H1 (cell line): Measurements from ENCODE around the gene TMEM269. TPM values are rescaled to one million over a fixed set of nuclear protein-coding genes. Genes with fewer than 3 reads are reported as not detected.

Source experiments
- CTCF ChIA-PET: fragments of 300-600 bp; sonication (Branson Sonifier 250); formaldehyde crosslinking; loops from one replicate; lab custom pipeline; 2021; ENCODE audit not compliant: partially characterized antibody; lab: Charles Lee
- POLR2A ChIA-PET: fragments of 300-600 bp; sonication (Branson Sonifier 250); formaldehyde crosslinking; loops from one replicate; lab custom pipeline; 2021; ENCODE audit warnings: inconsistent platforms; ENCODE audit not compliant: partially characterized antibody; lab: Charles Lee
- DNase-seq, 2 experiments: peaks; one replicate each; pipeline versions ENCODE4 v3.0.0 to v3.0.0-alpha.2; 2010 to 2022; ENCODE audit warnings: low spot score in 2 of 2, low read depth in 1 of 2, mixed read lengths in 1 of 2
- FAIRE-seq: peaks from 2 replicates; lab custom pipeline; 2011; peaks lifted over from hg19 to GRCh38; lab: Jason Lieb, UNC
- H2AFZ ChIP-seq: 2 replicates; pipeline ENCODE4 v1.8.1; 2012; ENCODE audit warnings: low read length, inconsistent platforms
- H2AK5ac ChIP-seq: 2 replicates; pipeline ENCODE4 v1.6.1; 2013; ENCODE audit warnings: low read depth, low read length
- H2BK120ac ChIP-seq: replicated peaks from 2 replicates; pipeline ENCODE3; 2013; ENCODE audit warnings: low read depth, low read length, inconsistent platforms
- H2BK12ac ChIP-seq: 2 replicates; pipeline ENCODE4 v1.6.1; 2013; ENCODE audit warnings: low read depth, low read length
- H2BK15ac ChIP-seq: 2 replicates; pipeline ENCODE4 v1.6.1; 2013; ENCODE audit warnings: low read length
- H2BK20ac ChIP-seq: 2 replicates; pipeline ENCODE4 v1.6.1; 2013; ENCODE audit warnings: low read length
- H2BK5ac ChIP-seq: 2 replicates; pipeline ENCODE4 v1.6.1; 2013; ENCODE audit warnings: low read depth, low read length
- H3K14ac ChIP-seq: 2 replicates; pipeline ENCODE4 v1.6.1; 2013; ENCODE audit warnings: inconsistent platforms; ENCODE audit not compliant: insufficient read length
- H3K18ac ChIP-seq: 2 replicates; pipeline ENCODE4 v1.6.1; 2013; ENCODE audit warnings: low read length; ENCODE audit errors: extremely low read depth
- H3K23ac ChIP-seq: 2 replicates; pipeline ENCODE4 v1.6.1; 2013; ENCODE audit warnings: inconsistent platforms; ENCODE audit not compliant: insufficient read length
- H3K23me2 ChIP-seq: 2 replicates; pipeline ENCODE4 v1.6.1; 2013; ENCODE audit warnings: low read depth, low read length
- H3K27ac ChIP-seq: 2 replicates; pipeline ENCODE4 v1.6.1; 2011; ENCODE audit warnings: low read depth, low read length, inconsistent platforms
- H3K27me3 ChIP-seq, 4 experiments: replicated peaks in 1 of 4; 1 replicate in 1 of 4; 2 replicates in 3 of 4; pipeline versions ENCODE4 v1.6.1 to v1.8.1; 2011 to 2013; ENCODE audit warnings: low read length in 3 of 4, mild to moderate bottlenecking in 3 of 4, inconsistent platforms in 2 of 4, mixed read lengths in 2 of 4, moderate library complexity in 1 of 4; ENCODE audit not compliant: control insufficient read depth in 3 of 4, insufficient read depth in 3 of 4; ENCODE audit errors: extremely low read depth in 1 of 4
- H3K36me3 ChIP-seq, 4 experiments: 2 replicates each; pipeline versions ENCODE4 v1.6.1 to v1.8.1; 2011 to 2013; ENCODE audit warnings: mild to moderate bottlenecking in 4 of 4, low read length in 3 of 4, moderate library complexity in 2 of 4, control low read depth in 1 of 4, inconsistent platforms in 1 of 4; ENCODE audit not compliant: insufficient read depth in 4 of 4, control insufficient read depth in 2 of 4
- H3K4ac ChIP-seq: replicated peaks from 2 replicates; pipeline ENCODE3; 2013; ENCODE audit warnings: low read length, low read depth, mixed read lengths, inconsistent platforms; ENCODE audit not compliant: insufficient read length
- H3K4me1 ChIP-seq, 4 experiments: replicated peaks in 1 of 4; 1 replicate in 1 of 4; 2 replicates in 3 of 4; pipeline versions ENCODE4 v1.6.1 to v1.8.1; 2011 to 2013; ENCODE audit warnings: low read length in 3 of 4, inconsistent platforms in 2 of 4, mixed read lengths in 1 of 4; ENCODE audit not compliant: insufficient read depth in 4 of 4, control insufficient read depth in 3 of 4
- H3K4me2 ChIP-seq, 2 experiments: 2 replicates each; pipeline versions ENCODE4 v1.6.1 to v1.8.1; 2011 to 2013; ENCODE audit warnings: low read depth in 2 of 2, low read length in 2 of 2, control low read depth in 1 of 2, inconsistent platforms in 1 of 2, mild to moderate bottlenecking in 1 of 2; ENCODE audit not compliant: insufficient read depth in 1 of 2
- H3K4me3 ChIP-seq, 4 experiments: fragments of 200-600, 300-600 bp in 1 of 4; sonication (generic), shearing (Covaris generic), sonication (Bioruptor Twin) in 1 of 4; 2 replicates each; pipeline versions ENCODE4 v1.5.1 to v1.8.1; 2011 to 2016; ENCODE audit warnings: low read length in 4 of 4, low read depth in 3 of 4, control low read depth in 2 of 4, inconsistent platforms in 2 of 4, mild to moderate bottlenecking in 2 of 4, mixed read lengths in 1 of 4, moderate library complexity in 1 of 4; ENCODE audit not compliant: insufficient read depth in 2 of 4; ENCODE audit errors: extremely low read depth in 1 of 4
- H3K56ac ChIP-seq: replicated peaks from 2 replicates; pipeline ENCODE3; 2013; ENCODE audit warnings: low read depth, mild to moderate bottlenecking, mixed read lengths, low read length, inconsistent platforms; ENCODE audit not compliant: insufficient read length
- H3K79me1 ChIP-seq: 2 replicates; pipeline ENCODE4 v1.6.1; 2013; ENCODE audit warnings: low read depth, low read length, control low read depth
- H3K79me2 ChIP-seq, 2 experiments: 2 replicates each; pipeline versions ENCODE4 v1.6.1 to v1.8.1; 2012 to 2013; ENCODE audit warnings: low read length in 2 of 2, mild to moderate bottlenecking in 2 of 2, inconsistent platforms in 1 of 2; ENCODE audit not compliant: insufficient read depth in 2 of 2, control insufficient read depth in 1 of 2
- H3K9ac ChIP-seq, 4 experiments: replicated peaks in 1 of 4; 1 replicate in 1 of 4; 2 replicates in 3 of 4; pipeline versions ENCODE4 v1.6.1 to v1.8.1; 2011 to 2013; ENCODE audit warnings: low read depth in 3 of 4, low read length in 3 of 4, control low read depth in 2 of 4, mild to moderate bottlenecking in 2 of 4, moderate library complexity in 2 of 4, inconsistent platforms in 1 of 4; ENCODE audit errors: extremely low read depth in 1 of 4
- H3K9me3 ChIP-seq, 2 experiments: 2 replicates each; pipeline versions ENCODE4 v1.6.1 to v1.8.1; 2012 to 2013; ENCODE audit warnings: mild to moderate bottlenecking in 2 of 2, moderate library complexity in 2 of 2, control low read depth in 1 of 2, inconsistent platforms in 1 of 2, low read depth in 1 of 2, low read length in 1 of 2, mixed read lengths in 1 of 2; ENCODE audit not compliant: insufficient read depth in 2 of 2
- H4K20me1 ChIP-seq, 2 experiments: replicated peaks in 1 of 2; 2 replicates each; pipeline versions ENCODE3 to v1.8.1; 2011 to 2013; ENCODE audit warnings: inconsistent platforms in 2 of 2, low read length in 2 of 2, mild to moderate bottlenecking in 1 of 2; ENCODE audit not compliant: insufficient read depth in 2 of 2, control insufficient read depth in 1 of 2
- H4K5ac ChIP-seq: 2 replicates; pipeline ENCODE4 v1.6.1; 2013; ENCODE audit warnings: low read length, low read depth, mixed read lengths, inconsistent platforms; ENCODE audit not compliant: insufficient read length
- H4K8ac ChIP-seq: 2 replicates; pipeline ENCODE4 v1.8.0; 2013; ENCODE audit warnings: mild to moderate bottlenecking, moderate library complexity, low read length, inconsistent platforms; ENCODE audit not compliant: insufficient read depth; ENCODE audit errors: extremely low read depth
- H4K91ac ChIP-seq: replicated peaks from 2 replicates; pipeline ENCODE3; 2013; ENCODE audit warnings: low read length, mixed read lengths, inconsistent platforms; ENCODE audit not compliant: insufficient read length
- WGBS, 2 experiments: shearing (Covaris generic) in 1 of 2; methylation state at CpG; one replicate each; pipeline versions ENCODE4 v1.1.6 to v1.1.7; 2013 to 2015; ENCODE audit warnings: low lambda C conversion rate in 2 of 2, mixed read lengths in 2 of 2, inconsistent platforms in 1 of 2, low coverage in 1 of 2, missing lambda C conversion rate in 1 of 2; ENCODE audit not compliant: insufficient replicate concordance in 2 of 2, insufficient coverage in 1 of 2, insufficient read length in 1 of 2; ENCODE audit errors: extremely low coverage in 1 of 2, missing lambda C conversion rate in 1 of 2; 5-methylcytosine and 5-hydroxymethylcytosine counted together
- polyA plus RNA-seq, 7 experiments: library from polyadenylated mRNA; depleted of rRNA in 3 of 7; stranded (reverse) in 5 of 7; unstranded in 2 of 7; fragments of >200 nt in 5 of 7; fragments of 200-250 nt in 2 of 7; gene quantifications; 1 replicate in 5 of 7; 2 replicates in 1 of 7; 4 replicates in 1 of 7; pipeline versions ENCODE4 v1.2.1 to v1.2.3, GENCODE V29; 2011 to 2013; ENCODE audit warnings: missing spikeins in 2 of 7, mixed read lengths in 2 of 7
- total RNA-seq: library from RNA; stranded (reverse); fragmentation: NEBNext Ultra II Directional; extraction: Animal tissue kit (Norgen Biotek cat#: 25700); gene quantifications from 2 replicates; pipeline ENCODE4 v1.2.1, GENCODE V29; 2021

TMEM269 gene
- total and polyA plus RNA-seq, 2 of the 8 experiments (the other 6 are each of a cell fraction or from before 2014, with no cell fraction given) = 0.14 to 0.35 TPM

- Histone ChIP-seq H2BK15ac (no peak overlapping the region), H2BK120ac (no peak overlapping the region), H4K5ac (no peak overlapping the region), H3K9me3 (no peaks in the 10 kb centered on the region), H2BK5ac (no peak overlapping the region), H3K27me3 (no peaks in the 10 kb centered on the region), H2AFZ (no peak overlapping the region), H4K8ac (no peak overlapping the region), H3K23me2 (no peaks in the 10 kb centered on the region), H4K20me1 (no peaks in the 10 kb centered on the region), H3K79me2 (no peaks in the 10 kb centered on the region), H2AK5ac (no peak overlapping the region), H2BK12ac (no peak overlapping the region), H3K36me3 (peaks cover 5 to 29% (median 19%) of the 10 kb centered on the region in 4 experiments; a peak in 7 of 8 replicates), H3K14ac (no peak overlapping the region), H3K18ac (no peak overlapping the region), H3K4me2 (no peak overlapping the region), H3K4me3 (no peak overlapping the region), H3K79me1 (no peaks in the 10 kb centered on the region), H2BK20ac (no peak overlapping the region), H4K91ac (no peak overlapping the region), H3K4me1 (no peaks in the 10 kb centered on the region), H3K9ac (no peak overlapping the region), H3K4ac (no peak overlapping the region), H3K27ac (no peak overlapping the region), H3K56ac (no peak overlapping the region), H3K23ac (no peak overlapping the region)
- DNase-seq (no peak), FAIRE-seq (no peak)
- ChIA-PET CTCF (interaction anchor here (1.2 to 6.4 kb wide), 2 partner anchors 124 to 297 kb away, joined by 3 to 83 read pairs; no protein-coding TSS in a partner anchor), POLR2A (interaction anchor here (1.3 kb wide), 1 partner anchor 9 kb away, joined by 4 read pairs; no protein-coding TSS in a partner anchor)
- WGBS, 2 experiments = 82% methylated on average over 5 of the region's 5 CpGs; no CpG with 5 or more reads in 1 of the 2 experiments
These were observed 9.8 kb upstream of the TMEM269 start for GRCh38 chr1:42774928-42775526.
